H9 (cell line): Measurements from ENCODE around the gene VASP. TPM values are rescaled to one million over a fixed set of nuclear protein-coding genes. Genes with fewer than 3 reads are reported as not detected.

Source experiments
- DNase-seq: peaks from one replicate; pipeline ENCODE4 v3.0.0-alpha.2; 2017
- H2AFZ ChIP-seq: one replicate; pipeline ENCODE4 v1.6.1; 2013; ENCODE audit warnings: mild to moderate bottlenecking, low read length, control low read depth, moderate library complexity
- H2AK5ac ChIP-seq: 2 replicates; pipeline ENCODE4 v1.6.1; 2013; ENCODE audit warnings: low read length, control low read depth, mixed read lengths; ENCODE audit not compliant: insufficient read length
- H2BK120ac ChIP-seq: one replicate; pipeline ENCODE4 v1.6.1; 2013; ENCODE audit warnings: low read depth, mild to moderate bottlenecking, low read length, control low read depth, inconsistent platforms; ENCODE audit not compliant: poor library complexity, severe bottlenecking
- H2BK12ac ChIP-seq: 2 replicates; pipeline ENCODE4 v1.6.1; 2013; ENCODE audit warnings: low read length, control low read depth, mixed read lengths, low read depth; ENCODE audit not compliant: insufficient read length
- H2BK15ac ChIP-seq: 2 replicates; pipeline ENCODE4 v1.6.1; 2013; ENCODE audit warnings: low read depth, low read length, control low read depth
- H2BK20ac ChIP-seq: one replicate; pipeline ENCODE4 v1.6.1; 2013; ENCODE audit warnings: low read depth, mild to moderate bottlenecking, low read length, control low read depth, inconsistent platforms; ENCODE audit not compliant: poor library complexity, severe bottlenecking
- H2BK5ac ChIP-seq: 2 replicates; pipeline ENCODE4 v1.6.1; 2013; ENCODE audit warnings: low read length, control low read depth, mixed read lengths; ENCODE audit not compliant: insufficient read length
- H3K14ac ChIP-seq: 2 replicates; pipeline ENCODE4 v1.6.1; 2013; ENCODE audit warnings: low read length, control low read depth; ENCODE audit not compliant: insufficient read depth
- H3K18ac ChIP-seq: 2 replicates; pipeline ENCODE4 v1.6.1; 2013; ENCODE audit warnings: low read depth, mild to moderate bottlenecking, mixed read lengths, low read length, control low read depth; ENCODE audit not compliant: insufficient read length
- H3K23ac ChIP-seq: 2 replicates; pipeline ENCODE4 v1.6.1; 2013; ENCODE audit warnings: low read length, control low read depth, mixed read lengths, low read depth; ENCODE audit not compliant: insufficient read length
- H3K23me2 ChIP-seq: 2 replicates; pipeline ENCODE4 v1.6.1; 2013; ENCODE audit warnings: low read depth, mild to moderate bottlenecking, mixed read lengths, low read length, control low read depth; ENCODE audit not compliant: insufficient read length, poor library complexity, severe bottlenecking
- H3K27ac ChIP-seq: 2 replicates; pipeline ENCODE4 v1.5.1; 2013; ENCODE audit warnings: low read length, control low read depth, mixed read lengths, low read depth; ENCODE audit not compliant: insufficient read length
- H3K27me3 ChIP-seq: 2 replicates; pipeline ENCODE4 v1.6.1; 2013; ENCODE audit warnings: low read length, control low read depth, inconsistent platforms; ENCODE audit not compliant: insufficient read depth
- H3K4ac ChIP-seq: 2 replicates; pipeline ENCODE4 v1.6.1; 2013; ENCODE audit warnings: low read depth, mild to moderate bottlenecking, control low read depth, inconsistent platforms, low read length, moderate library complexity
- H3K4me1 ChIP-seq: 2 replicates; pipeline ENCODE4 v1.6.1; 2013; ENCODE audit warnings: low read length, control low read depth, inconsistent platforms; ENCODE audit not compliant: insufficient read depth
- H3K4me2 ChIP-seq: 2 replicates; pipeline ENCODE4 v1.6.1; 2013; ENCODE audit warnings: low read length, control low read depth, mixed read lengths; ENCODE audit not compliant: insufficient read length, insufficient read depth
- H3K56ac ChIP-seq: 2 replicates; pipeline ENCODE4 v1.6.1; 2013; ENCODE audit warnings: low read depth, mild to moderate bottlenecking, mixed read lengths, low read length, control low read depth; ENCODE audit not compliant: insufficient read length
- H3K79me1 ChIP-seq: 2 replicates; pipeline ENCODE4 v1.6.1; 2013; ENCODE audit warnings: low read depth, mild to moderate bottlenecking, moderate library complexity, low read length, control low read depth, inconsistent platforms; ENCODE audit not compliant: insufficient read depth, poor library complexity, severe bottlenecking
- H3K79me2 ChIP-seq: 2 replicates; pipeline ENCODE4 v1.6.1; 2013; ENCODE audit warnings: low read length, control low read depth, inconsistent platforms; ENCODE audit not compliant: insufficient read depth
- H3K9ac ChIP-seq: 2 replicates; pipeline ENCODE4 v1.6.1; 2013; ENCODE audit warnings: low read length, control low read depth, mixed read lengths; ENCODE audit not compliant: insufficient read length; ENCODE audit errors: extremely low read depth
- H3K9me3 ChIP-seq: one replicate; pipeline ENCODE4 v1.6.1; 2013; ENCODE audit warnings: low read depth, low read length, inconsistent platforms; ENCODE audit not compliant: control insufficient read depth
- H3T11ph ChIP-seq: one replicate; pipeline ENCODE4 v1.6.1; 2013; ENCODE audit warnings: mild to moderate bottlenecking, low read length, control low read depth, inconsistent platforms
- H4K20me1 ChIP-seq: one replicate; pipeline ENCODE4 v1.6.1; 2013; ENCODE audit not compliant: control insufficient read depth, insufficient read length, insufficient read depth
- H4K5ac ChIP-seq: 2 replicates; pipeline ENCODE4 v1.6.1; 2013; ENCODE audit warnings: low read depth, mild to moderate bottlenecking, mixed read lengths, low read length, control low read depth; ENCODE audit not compliant: insufficient read length
- H4K8ac ChIP-seq: replicated peaks from 2 replicates; pipeline ENCODE4 v1.6.1; 2013; ENCODE audit warnings: low read length, control low read depth, mixed read lengths, low read depth; ENCODE audit not compliant: insufficient read length
- H4K91ac ChIP-seq: 2 replicates; pipeline ENCODE4 v1.6.1; 2013; ENCODE audit warnings: low read depth, mild to moderate bottlenecking, moderate library complexity, mixed read lengths, low read length, control low read depth; ENCODE audit not compliant: insufficient read length
- H3K27ac Mint-ChIP-seq, 3 experiments: 2 replicates in 2 of 3; 3 replicates in 1 of 3; pipeline ENCODE4 v1.8.0; 2020 to 2021; ENCODE audit warnings: mixed read lengths in 3 of 3, mild to moderate bottlenecking in 1 of 3, moderate library complexity in 1 of 3
- H3K27me3 Mint-ChIP-seq: 2 replicates; pipeline ENCODE4 v1.8.0; 2021; ENCODE audit warnings: low read depth, mild to moderate bottlenecking, moderate library complexity, mixed read lengths
- H3K36me3 Mint-ChIP-seq, 3 experiments: 2 replicates in 2 of 3; 3 replicates in 1 of 3; pipeline ENCODE4 v1.8.0; 2020 to 2021; ENCODE audit warnings: low read depth in 3 of 3, mixed read lengths in 3 of 3; ENCODE audit not compliant: insufficient read depth in 1 of 3
- H3K4me1 Mint-ChIP-seq, 2 experiments: 2 replicates each; pipeline ENCODE4 v1.8.0; 2020; ENCODE audit warnings: mixed read lengths in 2 of 2
- H3K4me3 Mint-ChIP-seq, 2 experiments: 2 replicates in 1 of 2; 3 replicates in 1 of 2; pipeline ENCODE4 v1.8.0; 2020 to 2021; ENCODE audit warnings: mild to moderate bottlenecking in 2 of 2, mixed read lengths in 2 of 2, moderate library complexity in 1 of 2
- H3K9me3 Mint-ChIP-seq, 2 experiments: 2 replicates in 1 of 2; 3 replicates in 1 of 2; pipeline ENCODE4 v1.8.0; 2020; ENCODE audit warnings: mild to moderate bottlenecking in 2 of 2, mixed read lengths in 2 of 2, moderate library complexity in 1 of 2
- CTCF ChIP-seq: fragments of 200-600 bp; sonication (generic); conservative IDR thresholded peaks from 3 replicates; pipeline ENCODE4 v1.8.0; 2021; ENCODE audit warnings: antibody characterized with exemption, mild to moderate bottlenecking
- WGBS: extraction: QIAGEN DNeasy Blood & Tissue Kit; methylation state at CpG from one replicate; pipeline ENCODE4 v1.1.7; 2013; ENCODE audit warnings: missing lambda C conversion rate, low lambda C conversion rate, mixed read lengths; ENCODE audit not compliant: insufficient read length; ENCODE audit errors: extremely low coverage; 5-methylcytosine and 5-hydroxymethylcytosine counted together
- total RNA-seq: library from RNA; stranded (reverse); gene quantifications from 2 replicates; pipeline ENCODE4 v1.2.1, GENCODE V29; 2021

Gene VASP
- total RNA-seq, 1 experiment from 2014 or later = 157 TPM

- H3K4ac ChIP-seq = no peak within 1 kb of the TSS
- H2BK20ac ChIP-seq = no peak within 1 kb of the TSS
- Mint-ChIP-seq H3K27ac (peak within 1 kb of the TSS; percentile 16 to 69 (median 57); a peak in 3 of 7 replicates), H3K4me1 (peaks cover 32 to 55% of the 10 kb centered on the region in 2 experiments), H3K27me3 (peaks cover 33% of the 10 kb centered on the region), H3K36me3 (peaks cover 0 to 7% (median 6%) of the 10 kb centered on the region in 3 experiments; a peak in 6 of 7 replicates), H3K9me3 (no peaks in the 10 kb centered on the region; a peak in 2 of 5 replicates), H3K4me3 (peak within 1 kb of the TSS; percentile 69 to 84)
- no peak within 1 kb of the TSS for H3T11ph ChIP-seq
- H3K56ac ChIP-seq = no peak within 1 kb of the TSS
- H2BK15ac ChIP-seq = no peak within 1 kb of the TSS
- H2BK5ac ChIP-seq = no peak within 1 kb of the TSS
- no peaks in the 10 kb centered on the region for H3K79me2 ChIP-seq
- no peak within 1 kb of the TSS for H2AFZ ChIP-seq
- H3K18ac ChIP-seq = peak within 1 kb of the TSS; percentile 15
- H3K27me3 ChIP-seq = no peaks in the 10 kb centered on the region; the same call in 1 of the 2 replicates
- no peak within 1 kb of the TSS for H3K9ac ChIP-seq
- no peaks in the 10 kb centered on the region for H3K79me1 ChIP-seq
- peaks cover 4% of the 10 kb centered on the region; the same call in 1 of the 2 replicates for H3K4me1 ChIP-seq
- no peak within 1 kb of the TSS for H4K8ac ChIP-seq
- H3K9me3 ChIP-seq = no peaks in the 10 kb centered on the region
- no peak within 1 kb of the TSS for H2AK5ac ChIP-seq
- H3K4me2 ChIP-seq = peak within 1 kb of the TSS; percentile 82
- H2BK12ac ChIP-seq = no peak within 1 kb of the TSS
- peaks cover 14% of the 10 kb centered on the region for H3K23me2 ChIP-seq
- H3K23ac ChIP-seq = no peak within 1 kb of the TSS
- peak; percentile 86 for DNase-seq
- TF ChIP-seq CTCF = peak; percentile 43
- no peaks in the 10 kb centered on the region for H4K20me1 ChIP-seq
- H4K91ac ChIP-seq = no peak within 1 kb of the TSS
- no peak within 1 kb of the TSS for H2BK120ac ChIP-seq
- no CpG with 5 or more reads among the region's 89 CpGs for WGBS
- H3K27ac ChIP-seq = no peak within 1 kb of the TSS
- H3K14ac ChIP-seq = 0 out of 2 replicates have a peak within 1 kb of the TSS, but pooled peaks have one; percentile 19
- H4K5ac ChIP-seq = no peak within 1 kb of the TSS
These were observed 8.7 kb upstream of the VASP start, which contains the start of gene PPM1N for GRCh38 chr19:45498411-45499195. PPM1N (plus strand) TSS chr19:45498443; CDS start chr19:45498473, 30 bp downstream.
